Activated naive CD8-positive, alpha-beta T cell (primary cell): Measurements from ENCODE around the gene FBRS.
"Not testable (repeated sequence)": the region's sequence is repeated elsewhere in the genome, so short reads cannot be mapped to it uniquely, and the experiment has no call there.

Experiments used
- H3K27ac Mint-ChIP-seq: one replicate; pipeline ENCODE4 v1.8.0; 2021; ENCODE audit warnings: mixed read lengths
- H3K27me3 Mint-ChIP-seq: one replicate; pipeline ENCODE4 v1.8.0; 2021; ENCODE audit warnings: mixed read lengths
- H3K36me3 Mint-ChIP-seq: one replicate; pipeline ENCODE4 v1.8.0; 2021; ENCODE audit warnings: mixed read lengths
- H3K4me1 Mint-ChIP-seq: one replicate; pipeline ENCODE4 v1.8.0; 2021; ENCODE audit warnings: low read depth, mixed read lengths
- H3K4me3 Mint-ChIP-seq: one replicate; pipeline ENCODE4 v1.8.0; 2021; ENCODE audit warnings: mild to moderate bottlenecking, mixed read lengths
- H3K9me3 Mint-ChIP-seq: one replicate; pipeline ENCODE4 v1.8.0; 2021; ENCODE audit warnings: low read depth, mixed read lengths

The FBRS gene

DNA sequence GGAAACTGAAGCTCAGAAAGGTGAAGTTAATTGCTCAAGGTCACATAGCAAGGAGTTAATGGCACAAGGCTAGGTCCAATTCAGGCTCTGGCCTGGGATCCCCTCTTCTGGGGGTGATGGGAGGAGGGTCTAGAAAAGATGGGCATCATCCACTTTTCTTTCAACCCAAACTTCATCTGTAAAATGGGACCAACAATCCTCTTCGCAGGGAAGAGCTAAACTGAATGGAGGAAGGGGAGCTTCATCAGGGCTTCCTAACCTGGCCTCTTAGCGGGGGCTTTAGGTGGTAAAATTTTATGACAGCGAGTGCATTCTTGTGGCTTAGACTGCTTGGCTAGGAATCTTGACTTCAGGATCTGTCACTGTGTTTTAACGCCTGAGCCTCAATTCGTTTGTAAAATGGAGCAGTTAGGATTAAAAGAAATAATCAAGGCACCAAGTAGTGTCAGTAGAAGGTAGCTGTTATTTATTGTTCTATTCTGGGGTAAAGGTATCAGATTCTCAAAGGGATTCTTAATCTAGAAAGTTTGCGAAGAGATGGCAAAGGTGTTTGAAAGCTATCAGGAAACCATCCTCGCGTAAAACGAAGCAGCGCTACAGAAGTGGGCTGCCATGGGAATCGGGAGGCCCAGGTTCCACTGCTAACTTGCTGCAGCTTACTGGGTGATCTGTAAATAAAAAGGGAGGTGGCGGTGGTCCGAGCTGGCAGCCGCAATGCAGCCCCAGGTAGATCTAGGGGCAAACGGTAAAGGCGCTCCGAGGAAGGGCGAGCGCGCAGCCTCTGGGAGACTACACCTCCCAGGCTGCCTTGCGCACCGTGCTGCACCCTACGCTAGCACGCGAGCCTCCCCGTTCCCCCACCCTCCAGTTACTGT is 39.3 kb downstream of the FBRS start:
- no peaks in the 10 kb centered on the region for H3K27me3 Mint-ChIP-seq
- no peaks in the 10 kb centered on the region for H3K9me3 Mint-ChIP-seq
- H3K4me1 Mint-ChIP-seq, result peaks cover 33% of the 10 kb centered on the region
- H3K27ac Mint-ChIP-seq, result peak overlapping the region; percentile 99
- H3K4me3 Mint-ChIP-seq, result peak overlapping the region; percentile 99
- H3K36me3 Mint-ChIP-seq, result peaks cover 6% of the 10 kb centered on the region

DNA sequence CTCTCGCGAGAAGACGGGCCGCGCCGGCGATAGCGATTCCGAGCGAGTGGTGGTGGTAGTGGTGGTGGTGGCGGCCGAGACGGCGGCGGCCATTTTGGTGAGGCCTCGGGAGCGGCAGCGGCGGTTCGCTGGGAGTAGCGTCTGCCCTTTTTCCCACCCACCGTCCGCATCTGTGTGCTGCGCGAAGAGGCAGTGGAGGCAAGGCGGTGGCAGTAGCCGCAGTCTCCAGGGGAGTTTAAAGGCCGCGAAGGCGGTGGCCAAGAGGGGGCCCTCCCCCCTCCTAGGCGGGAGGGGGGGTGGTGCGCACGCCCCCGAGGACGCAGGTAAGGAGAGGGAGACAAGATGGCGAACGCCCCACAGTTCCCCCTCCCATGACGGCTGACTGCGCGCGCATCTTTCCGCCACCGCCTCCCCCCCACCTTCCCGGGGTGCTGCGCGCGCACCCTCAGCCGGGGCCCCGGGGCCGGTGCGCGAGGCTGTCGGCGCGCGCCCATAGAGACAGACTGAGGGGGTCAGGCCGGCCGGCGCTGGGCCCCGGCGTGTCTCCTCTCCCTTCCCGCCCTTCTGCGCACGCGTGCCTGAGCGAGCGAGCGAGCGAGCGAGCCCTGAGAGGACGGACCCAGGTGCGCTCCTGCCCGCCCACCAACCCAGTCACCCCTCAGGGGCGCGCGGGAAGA is 40.0 kb downstream of the FBRS start:
- no peaks in the 10 kb centered on the region for H3K27me3 Mint-ChIP-seq
- H3K27ac Mint-ChIP-seq, result peak overlapping the region; percentile 99
- no peaks in the 10 kb centered on the region for H3K9me3 Mint-ChIP-seq
- H3K36me3 Mint-ChIP-seq, result peaks cover 6% of the 10 kb centered on the region
- H3K4me1 Mint-ChIP-seq, result peaks cover 35% of the 10 kb centered on the region
- H3K4me3 Mint-ChIP-seq, result peak overlapping the region; percentile 99

DNA sequence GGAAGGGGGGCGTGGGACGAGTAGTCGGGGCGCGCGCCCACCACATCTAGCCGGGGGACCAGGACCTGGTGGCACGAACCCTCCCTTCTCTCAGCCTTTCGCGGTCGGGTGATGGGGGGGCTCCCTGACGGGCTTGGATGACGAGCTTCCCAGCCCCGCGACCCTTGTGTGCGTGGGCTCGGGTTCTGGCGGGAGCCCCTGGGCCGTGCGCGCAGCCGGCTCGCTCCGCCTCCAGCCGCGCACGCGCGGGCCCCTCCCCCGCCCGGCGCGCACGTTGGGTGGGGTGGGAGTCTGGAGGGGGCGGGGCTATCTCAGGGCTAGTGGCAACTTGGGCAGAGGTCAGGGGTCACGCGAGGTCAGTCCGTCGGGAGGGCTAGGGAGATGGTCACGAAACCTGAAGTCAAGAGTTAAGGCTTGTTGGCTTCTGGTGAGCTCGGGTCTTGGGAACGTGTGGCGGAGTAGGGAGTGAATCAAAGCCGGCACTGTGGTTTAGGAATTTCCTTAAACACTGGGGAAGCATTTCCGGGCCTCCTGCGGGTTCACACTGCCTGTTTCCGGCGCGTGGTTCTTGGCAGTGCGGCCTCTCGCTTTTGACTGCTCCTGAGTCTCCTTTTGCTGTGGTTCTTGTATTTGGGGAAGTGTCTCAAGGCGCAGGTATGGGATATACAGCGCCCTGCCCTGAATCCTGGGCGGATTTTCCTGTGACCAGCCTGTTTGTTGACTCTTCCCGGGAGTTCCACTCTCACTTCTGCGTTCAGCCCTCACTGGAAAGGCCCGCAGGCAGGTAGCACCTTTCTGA is 40.8 kb downstream of the FBRS start, which contains the start of gene SRCAP:
SRCAP (plus strand) TSS at position 356 of the 799 bp plus-strand sequence. CDS start 1,654 bp downstream, outside the sequence.
- Mint-ChIP-seq H3K36me3 (peaks cover 6% of the 10 kb centered on the region), H3K9me3 (no peaks in the 10 kb centered on the region), H3K27ac (peak within 1 kb of the TSS; percentile 99), H3K4me1 (peaks cover 30% of the 10 kb centered on the region), H3K4me3 (peak within 1 kb of the TSS; percentile 99), H3K27me3 (no peaks in the 10 kb centered on the region)

DNA sequence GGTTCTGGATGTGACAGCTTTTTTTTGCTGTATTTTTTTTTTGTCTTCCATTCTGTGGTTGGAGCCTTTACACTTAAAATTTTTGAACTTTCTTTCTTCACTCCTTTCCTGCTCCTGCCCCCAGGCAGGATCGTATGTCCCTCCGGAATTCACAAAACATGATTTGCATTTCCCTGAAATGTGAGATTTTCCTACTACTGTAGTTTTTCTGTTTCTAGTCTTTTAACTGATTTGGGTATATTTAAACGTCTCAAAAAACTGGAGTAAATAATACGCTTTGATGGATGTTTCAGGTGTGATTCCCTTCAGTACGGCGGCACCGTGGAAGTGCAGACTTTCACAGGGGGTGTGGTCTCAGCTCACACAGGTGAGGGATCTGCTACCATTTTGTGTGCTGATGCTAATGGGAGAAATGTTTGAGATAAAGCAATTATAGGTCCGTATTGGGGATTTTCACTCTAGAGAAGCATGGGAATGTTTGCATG is 41.4 kb downstream of the FBRS start:
- H3K36me3 Mint-ChIP-seq, result peaks cover 6% of the 10 kb centered on the region
- H3K4me1 Mint-ChIP-seq, result peaks cover 29% of the 10 kb centered on the region

DNA sequence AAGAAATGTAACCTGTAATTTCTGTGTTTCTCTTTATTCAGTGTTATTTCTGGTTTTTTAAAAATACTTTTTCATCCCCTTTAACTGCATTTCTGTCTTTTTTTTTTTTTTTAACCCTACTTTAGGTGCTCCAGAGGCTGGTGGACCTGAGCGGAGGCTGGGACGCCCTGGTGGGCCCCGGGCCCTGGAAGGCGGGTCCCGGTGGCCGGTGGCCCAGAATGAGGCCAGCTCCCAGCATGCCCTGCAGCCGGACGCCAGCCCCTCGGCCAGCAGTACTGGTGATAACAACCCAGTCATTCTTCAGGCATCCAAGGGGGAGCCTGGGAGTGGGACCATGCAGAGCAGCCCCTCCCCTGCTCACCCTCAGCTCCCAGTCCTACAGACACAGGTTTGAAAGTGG is 42.3 kb downstream of the FBRS start:
- Mint-ChIP-seq H3K27ac (no peak overlapping the region), H3K4me3 (peak overlapping the region; percentile 99), H3K9me3 (no peaks in the 10 kb centered on the region), H3K4me1 (peaks cover 27% of the 10 kb centered on the region), H3K27me3 (no peaks in the 10 kb centered on the region), H3K36me3 (peaks cover 6% of the 10 kb centered on the region)

More for the DNA sequence above, 41.4 kb downstream of the FBRS start:
- Mint-ChIP-seq H3K4me3 (peak overlapping the region; percentile 99), H3K27me3 (no peaks in the 10 kb centered on the region), H3K27ac (peak overlapping the region; percentile 94), H3K9me3 (no peaks in the 10 kb centered on the region)

DNA sequence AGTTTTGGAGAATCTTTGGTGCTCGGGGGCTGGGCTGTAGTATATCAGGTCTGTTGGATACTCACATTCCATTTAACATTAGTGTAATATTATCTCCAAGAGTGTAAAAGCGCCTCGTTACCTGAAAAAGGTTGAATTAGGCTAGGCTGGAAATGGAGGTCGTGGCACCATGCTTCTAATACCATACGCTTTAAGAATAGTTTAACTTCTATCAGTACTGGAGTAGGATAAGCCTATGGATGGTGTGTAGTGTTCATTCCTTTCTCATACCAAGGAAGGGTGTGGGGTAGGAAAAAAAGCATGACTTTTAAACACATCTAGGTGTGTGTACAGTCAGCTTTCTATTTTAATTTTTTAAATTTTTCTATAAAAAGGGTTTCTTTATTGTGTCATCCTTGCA is 42.7 kb downstream of the FBRS start:
- H3K27me3 Mint-ChIP-seq, result no peaks in the 10 kb centered on the region
- H3K36me3 Mint-ChIP-seq, result peaks cover 6% of the 10 kb centered on the region
- H3K4me3 Mint-ChIP-seq, result peak overlapping the region; percentile 69
- peaks cover 27% of the 10 kb centered on the region for H3K4me1 Mint-ChIP-seq
- peak overlapping the region; percentile 46 for H3K27ac Mint-ChIP-seq
- H3K9me3 Mint-ChIP-seq, result no peaks in the 10 kb centered on the region

DNA sequence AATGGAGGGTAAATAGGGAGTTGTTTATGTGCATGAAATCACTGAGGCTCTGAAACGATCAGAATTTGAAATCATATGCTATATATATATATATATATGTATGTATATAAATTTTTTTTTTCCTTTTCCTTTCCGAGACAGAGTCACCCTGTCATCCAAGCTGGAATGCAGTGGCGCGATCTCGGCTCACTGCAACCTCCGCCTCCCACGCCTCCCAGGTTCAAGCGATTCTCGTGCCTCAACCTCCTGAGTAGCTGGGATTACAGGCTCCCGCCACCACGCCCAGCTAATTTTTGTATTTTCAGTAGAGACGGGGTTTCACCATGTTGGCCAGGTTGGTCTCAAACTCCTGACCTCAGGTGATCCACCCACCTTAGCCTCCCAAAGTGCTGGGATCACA is 44.8 kb downstream of the FBRS start:
- H3K36me3 Mint-ChIP-seq, H3K9me3 Mint-ChIP-seq, H3K27me3 Mint-ChIP-seq, H3K27ac Mint-ChIP-seq, H3K4me3 Mint-ChIP-seq: not testable (repeated sequence)
- H3K4me1 Mint-ChIP-seq, result peaks cover 19% of the 10 kb centered on the region

DNA sequence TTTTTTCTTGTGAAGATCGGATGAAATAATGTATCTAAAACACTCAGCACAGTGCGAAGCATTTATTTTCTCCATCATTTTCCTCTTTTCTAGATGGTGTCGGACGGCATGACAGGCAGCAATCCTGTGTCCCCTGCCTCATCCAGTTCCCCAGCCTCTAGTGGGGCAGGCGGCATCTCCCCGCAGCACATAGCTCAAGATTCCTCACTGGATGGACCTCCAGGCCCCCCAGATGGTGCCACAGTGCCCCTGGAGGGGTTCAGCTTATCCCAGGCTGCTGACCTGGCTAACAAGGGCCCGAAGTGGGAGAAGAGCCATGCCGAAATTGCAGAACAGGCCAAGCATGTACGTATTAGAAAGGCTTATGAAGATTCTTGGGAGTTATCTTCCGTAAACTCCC is 45.7 kb downstream of the FBRS start:
- Mint-ChIP-seq H3K4me1 (peaks cover 19% of the 10 kb centered on the region), H3K9me3 (no peaks in the 10 kb centered on the region), H3K27ac (no peak overlapping the region), H3K36me3 (peaks cover 9% of the 10 kb centered on the region), H3K27me3 (no peaks in the 10 kb centered on the region), H3K4me3 (no peak overlapping the region)

DNA sequence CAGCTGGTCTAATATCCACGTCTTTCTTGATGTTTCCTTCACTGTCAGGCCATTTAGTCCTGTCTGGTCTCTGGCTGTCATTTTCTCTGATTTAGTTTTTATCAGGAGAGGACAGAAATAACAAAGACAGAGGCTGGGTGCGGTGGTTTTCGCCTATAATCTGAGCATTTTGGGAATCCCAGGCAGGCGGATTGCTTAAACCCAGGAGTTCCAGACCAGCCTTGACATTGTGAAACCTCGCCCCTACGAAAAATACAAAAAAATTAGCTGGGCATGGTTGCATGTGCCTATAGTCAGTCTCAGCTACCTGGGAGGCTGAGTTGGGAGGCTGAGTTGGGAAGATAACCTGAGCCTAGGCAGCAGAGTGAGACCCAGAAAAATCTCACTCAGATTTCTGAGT is 47.8 kb downstream of the FBRS start:
- Mint-ChIP-seq H3K36me3 (peaks cover 8% of the 10 kb centered on the region), H3K4me1 (peaks cover 7% of the 10 kb centered on the region), H3K27ac (no peak overlapping the region), H3K4me3 (no peak overlapping the region), H3K27me3 (no peaks in the 10 kb centered on the region), H3K9me3 (no peaks in the 10 kb centered on the region)

DNA sequence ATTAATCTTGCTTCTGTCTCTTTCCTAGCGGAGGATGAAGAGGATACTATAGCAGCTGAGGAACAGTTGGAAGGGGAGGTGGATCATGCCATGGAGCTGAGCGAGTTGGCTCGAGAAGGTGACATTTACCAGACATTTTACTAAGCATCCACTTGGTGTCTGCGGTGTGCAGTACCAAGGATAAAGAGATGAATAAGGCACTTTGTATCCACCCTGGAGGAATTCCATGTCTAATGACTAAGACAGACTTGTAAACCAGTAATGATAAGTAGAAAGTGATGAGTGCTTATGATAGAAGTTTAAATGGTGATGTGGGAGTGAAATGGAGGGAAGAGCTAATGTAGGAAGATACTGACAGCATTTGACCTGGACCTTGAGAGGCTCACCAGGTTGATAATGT is 52.7 kb downstream of the FBRS start:
- no peak overlapping the region for H3K4me3 Mint-ChIP-seq
- no peaks in the 10 kb centered on the region for H3K9me3 Mint-ChIP-seq
- peaks cover 25% of the 10 kb centered on the region for H3K36me3 Mint-ChIP-seq
- peak overlapping the region; percentile 16 for H3K27ac Mint-ChIP-seq
- peaks cover 20% of the 10 kb centered on the region for H3K4me1 Mint-ChIP-seq
- no peaks in the 10 kb centered on the region for H3K27me3 Mint-ChIP-seq

DNA sequence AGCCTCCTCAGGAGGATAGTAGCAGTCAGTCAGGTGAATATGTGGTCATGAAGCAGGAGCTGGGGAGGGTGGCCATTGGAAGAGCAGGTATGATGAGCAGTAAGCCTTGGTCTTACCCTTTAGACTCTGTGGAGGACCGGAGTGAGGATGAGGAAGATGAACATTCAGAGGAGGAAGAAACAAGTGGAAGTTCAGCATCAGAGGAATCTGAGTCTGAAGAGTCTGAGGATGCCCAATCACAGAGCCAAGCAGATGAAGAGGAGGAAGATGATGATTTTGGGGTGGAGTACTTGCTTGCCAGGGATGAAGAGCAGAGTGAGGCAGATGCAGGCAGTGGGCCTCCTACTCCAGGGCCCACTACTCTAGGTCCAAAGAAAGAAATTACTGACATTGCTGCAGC is 53.5 kb downstream of the FBRS start:
- Mint-ChIP-seq H3K9me3 (no peaks in the 10 kb centered on the region), H3K27ac (no peak overlapping the region), H3K4me3 (no peak overlapping the region), H3K36me3 (peaks cover 30% of the 10 kb centered on the region), H3K27me3 (no peaks in the 10 kb centered on the region), H3K4me1 (peaks cover 26% of the 10 kb centered on the region)

DNA sequence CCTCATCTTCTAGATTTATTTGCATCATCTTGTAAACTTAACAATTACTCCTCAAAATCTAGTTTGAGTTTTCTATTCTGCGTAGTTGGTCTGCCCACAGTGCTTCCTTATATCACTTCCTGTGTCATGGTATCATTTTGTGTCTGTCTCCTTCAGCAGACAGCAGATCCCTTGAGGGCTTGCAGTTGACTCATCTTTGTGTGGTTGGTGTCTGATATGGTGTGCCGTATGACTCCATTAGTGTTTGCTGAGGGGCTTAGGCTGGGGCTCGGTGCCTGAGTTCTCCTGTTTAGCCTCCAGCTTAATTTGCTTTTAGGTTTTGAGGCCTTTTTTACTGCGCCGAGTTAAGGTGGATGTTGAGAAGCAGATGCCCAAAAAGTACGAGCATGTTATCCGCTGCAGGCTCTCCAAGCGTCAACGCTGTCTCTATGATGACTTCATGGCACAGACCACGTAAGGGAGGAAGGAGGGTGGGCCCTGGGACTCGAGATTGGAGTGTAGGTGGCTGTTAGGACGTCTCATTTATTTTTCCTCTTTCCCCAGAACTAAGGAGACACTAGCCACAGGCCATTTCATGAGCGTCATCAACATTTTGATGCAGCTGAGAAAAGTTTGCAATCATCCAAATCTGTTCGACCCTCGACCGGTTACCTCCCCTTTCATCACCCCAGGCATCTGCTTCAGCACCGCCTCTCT is 57.7 kb downstream of the FBRS start:
- no peaks in the 10 kb centered on the region for H3K9me3 Mint-ChIP-seq
- H3K4me3 Mint-ChIP-seq, result peak overlapping the region; percentile 82
- H3K36me3 Mint-ChIP-seq, result peaks cover 28% of the 10 kb centered on the region
- H3K27me3 Mint-ChIP-seq, result no peaks in the 10 kb centered on the region
- peaks cover 35% of the 10 kb centered on the region for H3K4me1 Mint-ChIP-seq
- peak overlapping the region; percentile 98 for H3K27ac Mint-ChIP-seq

DNA sequence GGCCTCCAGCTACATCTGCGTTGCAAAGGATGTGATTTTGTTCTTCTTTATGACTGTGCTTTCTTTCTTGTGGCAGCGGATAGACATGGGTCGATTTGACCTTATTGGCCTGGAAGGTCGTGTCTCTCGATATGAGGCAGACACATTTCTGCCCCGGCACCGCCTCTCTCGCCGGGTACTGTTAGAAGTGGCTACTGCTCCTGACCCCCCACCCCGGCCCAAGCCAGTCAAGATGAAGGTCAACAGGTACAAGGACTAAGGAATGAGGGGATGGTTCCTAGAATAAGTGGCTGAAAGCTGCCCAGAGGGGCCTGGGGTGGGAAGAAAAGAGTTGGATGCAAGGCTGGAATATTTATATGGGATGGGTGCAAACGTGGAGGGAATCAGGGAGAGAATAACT is 61.9 kb downstream of the FBRS start:
- H3K27me3 Mint-ChIP-seq, result no peaks in the 10 kb centered on the region
- H3K27ac Mint-ChIP-seq, result peak overlapping the region; percentile 58
- peaks cover 21% of the 10 kb centered on the region for H3K4me1 Mint-ChIP-seq
- no peaks in the 10 kb centered on the region for H3K9me3 Mint-ChIP-seq
- H3K4me3 Mint-ChIP-seq, result no peak overlapping the region
- peaks cover 16% of the 10 kb centered on the region for H3K36me3 Mint-ChIP-seq
